SU-DHL-6 (cell line): ENCODE data around the gene NPHS2.

Source experiments
- EZH2phosphoT487 ChIP-seq: fragments of 200-600 bp; sonication (generic), shearing (Covaris generic); conservative IDR thresholded peaks from 2 replicates; pipeline ENCODE4 v1.6.1; 2018; ENCODE audit warnings: mild to moderate bottlenecking, antibody characterized with exemption, low read length, moderate library complexity, mixed read lengths
- TF ChIP-seq, protein P1 (sequence below): fragments of 200-600 bp; sonication (generic); IDR thresholded peaks from one replicate; pipeline ENCODE4 v1.5.1; 2017; ENCODE audit warnings: antibody characterized with exemption, mild to moderate bottlenecking, low read length, moderate library complexity; ENCODE audit not compliant: insufficient read depth, poor library complexity, severe bottlenecking

DNA sequence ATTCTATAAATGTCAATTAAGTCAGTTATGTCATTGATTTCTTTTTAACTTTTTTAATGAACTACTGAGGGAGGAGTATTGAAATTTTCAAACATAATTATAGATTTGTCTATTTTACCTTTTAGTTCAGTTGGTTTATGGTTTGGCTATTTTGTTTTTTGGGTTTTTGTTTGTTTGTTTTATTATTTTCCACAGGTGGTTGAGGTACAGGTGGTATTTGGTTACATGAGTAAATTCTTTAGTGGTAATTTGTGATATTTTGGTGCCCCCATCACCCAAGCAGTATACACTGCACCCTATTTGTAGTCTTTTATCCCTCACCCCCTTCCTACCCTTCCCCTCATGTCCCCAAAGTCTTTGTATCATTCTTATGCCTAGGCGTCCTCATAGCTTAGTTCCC lies 25.3 kb upstream of the NPHS2 start:
- TF ChIP-seq, protein P1, sequence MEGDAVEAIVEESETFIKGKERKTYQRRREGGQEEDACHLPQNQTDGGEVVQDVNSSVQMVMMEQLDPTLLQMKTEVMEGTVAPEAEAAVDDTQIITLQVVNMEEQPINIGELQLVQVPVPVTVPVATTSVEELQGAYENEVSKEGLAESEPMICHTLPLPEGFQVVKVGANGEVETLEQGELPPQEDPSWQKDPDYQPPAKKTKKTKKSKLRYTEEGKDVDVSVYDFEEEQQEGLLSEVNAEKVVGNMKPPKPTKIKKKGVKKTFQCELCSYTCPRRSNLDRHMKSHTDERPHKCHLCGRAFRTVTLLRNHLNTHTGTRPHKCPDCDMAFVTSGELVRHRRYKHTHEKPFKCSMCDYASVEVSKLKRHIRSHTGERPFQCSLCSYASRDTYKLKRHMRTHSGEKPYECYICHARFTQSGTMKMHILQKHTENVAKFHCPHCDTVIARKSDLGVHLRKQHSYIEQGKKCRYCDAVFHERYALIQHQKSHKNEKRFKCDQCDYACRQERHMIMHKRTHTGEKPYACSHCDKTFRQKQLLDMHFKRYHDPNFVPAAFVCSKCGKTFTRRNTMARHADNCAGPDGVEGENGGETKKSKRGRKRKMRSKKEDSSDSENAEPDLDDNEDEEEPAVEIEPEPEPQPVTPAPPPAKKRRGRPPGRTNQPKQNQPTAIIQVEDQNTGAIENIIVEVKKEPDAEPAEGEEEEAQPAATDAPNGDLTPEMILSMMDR, result no peak
- TF ChIP-seq EZH2phosphoT487, result no peak
